Neuronal stem cell (in vitro differentiated cells): ENCODE measurements around the gene CILP2.

Source experiments
- DNase-seq: peaks from one replicate; pipeline ENCODE4 v3.0.0-alpha.2; 2013; ENCODE audit warnings: low spot score
- H2AFZ ChIP-seq: one replicate; pipeline ENCODE4 v1.6.1; 2013; ENCODE audit warnings: mild to moderate bottlenecking, low read length, inconsistent platforms
- H2AK5ac ChIP-seq: 2 replicates; pipeline ENCODE4 v1.6.1; 2013; ENCODE audit warnings: low read depth, mild to moderate bottlenecking, inconsistent platforms, low read length, moderate library complexity, mixed read lengths
- H2BK120ac ChIP-seq: 2 replicates; pipeline ENCODE4 v1.6.1; 2013; ENCODE audit warnings: low read depth, mild to moderate bottlenecking, inconsistent platforms, low read length, moderate library complexity, mixed read lengths
- H2BK12ac ChIP-seq: one replicate; pipeline ENCODE4 v1.6.1; 2013; ENCODE audit warnings: low read length, inconsistent platforms
- H2BK15ac ChIP-seq: 2 replicates; pipeline ENCODE4 v1.6.1; 2013; ENCODE audit warnings: mild to moderate bottlenecking, low read length, inconsistent platforms, mixed read lengths
- H2BK5ac ChIP-seq: one replicate; pipeline ENCODE4 v1.6.1; 2013; ENCODE audit warnings: inconsistent platforms, mild to moderate bottlenecking, low read length, moderate library complexity
- H3K14ac ChIP-seq: one replicate; pipeline ENCODE4 v1.6.1; 2013; ENCODE audit warnings: low read length, inconsistent platforms
- H3K18ac ChIP-seq: 2 replicates; pipeline ENCODE4 v1.6.1; 2013; ENCODE audit warnings: low read length, inconsistent platforms
- H3K23ac ChIP-seq: 2 replicates; pipeline ENCODE4 v1.6.1; 2013; ENCODE audit warnings: low read depth, mild to moderate bottlenecking, mixed read lengths, low read length, inconsistent platforms; ENCODE audit not compliant: poor library complexity
- H3K27ac ChIP-seq: replicated peaks from 3 replicates; pipeline ENCODE4 v1.5.1; 2013; ENCODE audit warnings: low read length, inconsistent platforms
- H3K27me3 ChIP-seq, 3 experiments: 2 replicates each; pipeline ENCODE4 v1.6.1; 2013; ENCODE audit warnings: low read length in 3 of 3, mild to moderate bottlenecking in 2 of 3, inconsistent platforms in 1 of 3, low read depth in 1 of 3, mixed read lengths in 1 of 3, moderate library complexity in 1 of 3; ENCODE audit not compliant: control insufficient read depth in 3 of 3, insufficient read depth in 3 of 3
- H3K36me3 ChIP-seq, 2 donors: replicated peaks in 1 of 2; 2 replicates each; pipeline ENCODE4 v1.6.1; 2013; ENCODE audit warnings: low read length in 2 of 2; ENCODE audit not compliant: control insufficient read depth in 2 of 2, insufficient read depth in 2 of 2
- H3K4ac ChIP-seq: 2 replicates; pipeline ENCODE4 v1.6.1; 2013; ENCODE audit warnings: inconsistent platforms, mild to moderate bottlenecking, low read length, moderate library complexity
- H3K4me1 ChIP-seq, 2 donors: 1 replicate in 1 of 2; 2 replicates in 1 of 2; pipeline ENCODE4 v1.6.1; 2013; ENCODE audit warnings: low read length in 2 of 2, low read depth in 1 of 2; ENCODE audit not compliant: control insufficient read depth in 2 of 2, insufficient read depth in 1 of 2
- H3K4me2 ChIP-seq: one replicate; pipeline ENCODE4 v1.6.1; 2013; ENCODE audit warnings: mild to moderate bottlenecking, low read length, inconsistent platforms; ENCODE audit not compliant: insufficient read depth, poor library complexity, severe bottlenecking
- H3K4me3 ChIP-seq, 2 donors: 2 replicates each; pipeline ENCODE4 v1.5.1; 2013; ENCODE audit warnings: low read length in 2 of 2, mild to moderate bottlenecking in 2 of 2, inconsistent platforms in 1 of 2, moderate library complexity in 1 of 2
- H3K79me1 ChIP-seq: one replicate; pipeline ENCODE4 v1.6.1; 2013; ENCODE audit warnings: low read depth, mild to moderate bottlenecking, inconsistent platforms, low read length, moderate library complexity
- H3K9ac ChIP-seq: one replicate; pipeline ENCODE4 v1.6.1; 2013; ENCODE audit warnings: mild to moderate bottlenecking, low read depth, low read length, inconsistent platforms; ENCODE audit not compliant: poor library complexity
- H3K9me3 ChIP-seq, 2 donors: replicated peaks in 1 of 2; 2 replicates each; pipeline versions ENCODE3 to v1.6.1; 2013; ENCODE audit warnings: low read length in 2 of 2, mild to moderate bottlenecking in 2 of 2, inconsistent platforms in 1 of 2, low read depth in 1 of 2, mixed read lengths in 1 of 2, moderate library complexity in 1 of 2; ENCODE audit not compliant: control insufficient read depth in 2 of 2, insufficient read depth in 1 of 2
- H4K8ac ChIP-seq: one replicate; pipeline ENCODE4 v1.6.1; 2013; ENCODE audit warnings: low read depth, mild to moderate bottlenecking, inconsistent platforms, low read length, moderate library complexity
- H4K91ac ChIP-seq: one replicate; pipeline ENCODE4 v1.6.1; 2013; ENCODE audit warnings: low read length, low read depth, mild to moderate bottlenecking, inconsistent platforms; ENCODE audit not compliant: poor library complexity
- WGBS, 2 donors: extraction: QIAGEN DNeasy Blood & Tissue Kit; methylation state at CpG; one replicate each; pipeline ENCODE4 v1.1.7; 2013; ENCODE audit warnings: missing lambda C conversion rate in 2 of 2, mixed read lengths in 1 of 2; ENCODE audit not compliant: insufficient read length in 2 of 2, insufficient replicate concordance in 1 of 2; ENCODE audit errors: extremely low coverage in 2 of 2; 5-methylcytosine and 5-hydroxymethylcytosine counted together

CILP2 gene

DNA sequence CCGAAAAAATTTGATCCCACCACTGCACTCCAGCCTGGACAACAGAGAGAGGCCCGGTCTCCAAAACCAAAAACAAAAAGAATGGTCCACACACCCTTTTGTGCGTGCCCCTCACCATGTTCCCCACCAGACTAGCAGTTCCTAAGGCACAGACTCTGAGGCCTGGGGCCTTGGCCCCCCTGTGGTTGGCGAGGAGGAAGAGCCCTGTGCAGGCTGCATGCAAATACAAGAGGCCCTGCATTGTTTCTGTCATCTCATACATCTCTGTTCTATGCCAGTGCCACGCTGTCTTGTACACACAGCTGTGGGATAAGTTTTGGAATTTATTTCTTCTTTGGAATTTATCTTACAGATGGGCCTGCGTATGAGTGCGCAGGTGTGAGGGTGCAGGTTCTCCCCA lies 14.0 kb upstream of the CILP2 start:
- Histone ChIP-seq H3K36me3 (peaks cover 20 to 70% of the 10 kb centered on the region in 2 donors), H3K9me3 (no peaks in the 10 kb centered on the region), H3K4me3 (no peak overlapping the region), H3K18ac (no peak overlapping the region), H3K27ac (no peak overlapping the region), H4K91ac (no peak overlapping the region), H2BK15ac (no peak overlapping the region), H2BK5ac (no peak overlapping the region), H3K4ac (no peak overlapping the region), H4K8ac (no peak overlapping the region), H2BK12ac (no peak overlapping the region), H3K23ac (no peak overlapping the region), H3K14ac (no peak overlapping the region), H2AK5ac (no peak overlapping the region), H3K4me1 (peaks cover 10 to 20% of the 10 kb centered on the region in 2 donors), H3K27me3 (no peaks in the 10 kb centered on the region), H3K4me2 (no peak overlapping the region), H3K9ac (no peak overlapping the region), H2AFZ (no peak overlapping the region), H3K79me1 (peaks cover 18% of the 10 kb centered on the region), H2BK120ac (no peak overlapping the region)
- DNase-seq, result no peak
- no CpG with 5 or more reads among the region's 7 CpGs for WGBS, 2 donors

DNA sequence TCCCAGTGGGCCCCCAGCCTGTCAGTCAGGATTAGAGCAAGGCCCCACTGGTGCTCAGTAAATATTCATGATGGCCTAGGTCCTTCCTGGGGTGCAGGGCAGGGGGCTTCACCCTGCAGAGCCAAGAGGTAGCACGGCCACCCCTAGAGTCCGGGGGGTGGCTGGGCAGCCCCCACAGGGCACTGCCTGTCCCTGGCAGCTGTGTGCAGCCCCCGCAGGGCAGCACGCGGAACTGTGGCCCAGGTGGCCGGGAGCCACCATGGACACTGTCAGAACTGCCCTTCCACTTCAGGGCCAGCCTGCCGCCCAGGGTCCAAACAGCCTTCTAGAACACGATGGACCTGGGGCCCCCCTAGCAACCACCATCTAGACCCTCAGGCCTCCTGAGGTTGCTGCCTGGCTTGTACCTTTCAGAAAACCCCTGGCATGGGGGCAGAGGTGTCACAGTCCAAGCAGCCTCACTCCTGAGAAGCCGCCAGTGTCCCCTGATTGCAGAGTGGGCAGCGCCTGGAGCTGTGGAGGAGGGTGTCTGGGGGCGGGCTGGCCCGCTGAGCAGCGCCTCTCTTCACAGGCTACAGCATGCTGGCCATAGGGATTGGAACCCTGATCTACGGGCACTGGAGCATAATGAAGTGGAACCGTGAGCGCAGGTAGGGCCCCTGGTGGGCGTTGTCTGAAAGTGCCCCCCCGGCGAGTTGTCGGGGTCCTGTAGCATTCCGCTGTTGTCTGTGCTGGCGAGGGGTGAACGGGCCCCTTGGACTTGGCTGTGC lies 12.3 kb upstream of the CILP2 start:
- peak overlapping the region; percentile 5 for H2BK12ac ChIP-seq
- H3K36me3 ChIP-seq, result peaks cover 13 to 66% of the 10 kb centered on the region in 2 donors
- no peak overlapping the region for H2AK5ac ChIP-seq
- no peak overlapping the region for H2AFZ ChIP-seq
- no peak overlapping the region for H3K9ac ChIP-seq
- no peak overlapping the region for H2BK5ac ChIP-seq
- H3K4me2 ChIP-seq, result no peak overlapping the region
- H2BK15ac ChIP-seq, result no peak overlapping the region
- H3K27me3 ChIP-seq, result no peaks in the 10 kb centered on the region
- WGBS, 2 donors, result no CpG with 5 or more reads among the region's 23 CpGs
- H3K14ac ChIP-seq, result no peak overlapping the region
- H2BK120ac ChIP-seq, result no peak overlapping the region
- H3K4me1 ChIP-seq, result peaks cover 17 to 20% of the 10 kb centered on the region in 2 donors
- H3K4me3 ChIP-seq, result no peak overlapping the region
- H4K91ac ChIP-seq, result no peak overlapping the region
- H3K23ac ChIP-seq, result no peak overlapping the region
- H3K9me3 ChIP-seq, result no peaks in the 10 kb centered on the region
- H3K79me1 ChIP-seq, result peaks cover 11% of the 10 kb centered on the region
- H3K27ac ChIP-seq, result peak overlapping the region; percentile 15
- H4K8ac ChIP-seq, result no peak overlapping the region
- H3K4ac ChIP-seq, result no peak overlapping the region
- DNase-seq, result no peak
- H3K18ac ChIP-seq, result no peak overlapping the region

DNA sequence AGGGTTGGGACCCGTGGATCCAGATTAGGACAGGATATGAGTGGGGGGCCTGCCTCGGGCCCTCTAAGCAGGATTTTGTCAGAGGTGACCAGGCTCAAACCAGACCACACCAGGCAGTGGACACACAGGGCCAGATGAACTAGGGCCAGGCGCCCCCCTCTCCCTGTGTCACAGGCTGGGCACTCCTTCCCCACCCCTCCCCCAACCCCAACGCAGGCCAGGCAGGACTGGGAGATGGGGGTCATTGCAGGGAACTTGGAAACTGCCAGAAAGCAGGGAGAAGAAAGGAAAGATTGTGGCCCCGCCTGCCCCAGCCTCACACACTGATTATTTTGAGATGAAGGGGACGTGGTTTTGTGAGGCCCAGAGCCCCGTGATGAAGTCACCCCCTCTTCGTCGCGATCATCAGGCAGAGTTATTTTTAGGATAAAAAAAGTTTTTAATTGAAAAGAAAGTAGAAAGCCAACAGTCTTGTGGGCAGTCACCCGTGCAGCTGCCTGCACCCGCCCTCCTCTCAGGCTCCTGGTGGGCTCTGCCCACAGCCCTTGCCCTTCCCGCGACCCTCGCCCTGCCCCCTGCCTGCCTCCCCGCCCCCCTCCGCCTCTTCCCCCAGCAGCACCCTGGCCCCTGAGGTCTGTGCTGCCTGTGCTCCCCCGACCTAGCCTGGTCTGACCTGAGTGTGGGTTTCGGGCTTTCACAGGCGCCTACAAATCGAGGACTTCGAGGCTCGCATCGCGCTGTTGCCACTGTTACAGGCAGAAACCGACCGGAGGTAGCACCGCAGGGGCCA lies 11.3 kb upstream of the CILP2 start:
- Histone ChIP-seq H3K4me2 (no peak overlapping the region), H4K8ac (peak overlapping the region; percentile 31), H3K9me3 (no peaks in the 10 kb centered on the region), H3K27ac (no peak overlapping the region), H3K79me1 (peaks cover 12% of the 10 kb centered on the region), H3K9ac (peak overlapping the region; percentile 15), H3K4me1 (peaks cover 17 to 20% of the 10 kb centered on the region in 2 donors), H3K18ac (no peak overlapping the region), H3K14ac (no peak overlapping the region), H3K36me3 (peaks cover 15 to 72% of the 10 kb centered on the region in 2 donors), H2BK15ac (no peak overlapping the region), H3K4me3 (no peak overlapping the region), H3K23ac (peak overlapping the region; percentile 77), H2BK5ac (no peak overlapping the region), H3K4ac (no peak overlapping the region), H2AFZ (no peak overlapping the region), H2AK5ac (no peak overlapping the region), H2BK12ac (no peak overlapping the region), H3K27me3 (no peaks in the 10 kb centered on the region), H4K91ac (no peak overlapping the region), H2BK120ac (no peak overlapping the region)
- no CpG with 5 or more reads among the region's 28 CpGs for whole genome bisulfite sequencing, 2 donors
- no peak for DNase-seq

DNA sequence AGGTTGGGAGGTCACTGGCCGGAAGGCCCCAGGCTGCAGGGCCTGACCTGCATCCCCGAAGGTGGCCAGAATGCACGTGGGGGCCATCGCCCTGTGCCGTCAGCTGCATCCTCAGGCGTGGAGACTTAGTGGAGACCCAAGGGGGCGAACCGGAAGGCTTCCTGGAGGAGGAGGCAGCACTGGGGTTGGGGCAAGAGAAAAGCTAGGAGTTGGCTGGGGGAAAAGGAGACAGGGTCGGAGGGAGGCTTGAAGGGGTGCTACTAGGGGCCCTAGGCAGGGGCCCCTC lies 10.8 kb upstream of the CILP2 start:
- Histone ChIP-seq H3K4me2 (no peak overlapping the region), H2BK15ac (no peak overlapping the region), H2AK5ac (no peak overlapping the region), H3K18ac (no peak overlapping the region), H3K9ac (peak overlapping the region; percentile 15), H3K9me3 (no peaks in the 10 kb centered on the region), H2AFZ (no peak overlapping the region), H4K8ac (no peak overlapping the region), H3K27me3 (no peaks in the 10 kb centered on the region), H3K14ac (no peak overlapping the region), H4K91ac (no peak overlapping the region), H2BK5ac (no peak overlapping the region), H2BK120ac (no peak overlapping the region), H3K4me3 (no peak overlapping the region), H3K4me1 (peaks cover 17 to 20% of the 10 kb centered on the region in 2 donors), H3K27ac (no peak overlapping the region), H3K4ac (no peak overlapping the region), H2BK12ac (no peak overlapping the region), H3K36me3 (peaks cover 15 to 76% of the 10 kb centered on the region in 2 donors), H3K23ac (peak overlapping the region; percentile 77), H3K79me1 (peaks cover 12% of the 10 kb centered on the region)
- no CpG with 5 or more reads among the region's 9 CpGs for WGBS, 2 donors
- no peak for DNase-seq
